SK-N-SH (cell line): ENCODE data around the gene ENOPH1.

Experiments used
- CTCF ChIP-seq: fragments of 200-600 bp; sonication (generic); IDR thresholded peaks from 2 replicates; pipeline ENCODE4 v1.6.1; 2017; ENCODE audit warnings: antibody characterized with exemption, mild to moderate bottlenecking, moderate library complexity
- NRF1 ChIP-seq: IDR thresholded peaks from 2 replicates; pipeline ENCODE4 v1.6.1; 2012; ENCODE audit warnings: low read depth, mild to moderate bottlenecking, low read length
- SMC3 ChIP-seq: IDR thresholded peaks from 2 replicates; pipeline ENCODE4 v1.6.1; 2012; ENCODE audit warnings: low read depth, low read length, improper control_type of control experiment
- YY1 ChIP-seq: IDR thresholded peaks from 2 replicates; pipeline ENCODE4 v1.4.0; 2012; ENCODE audit warnings: low read depth, mild to moderate bottlenecking

GRCh38 chr4:82463221-82463620 is 32.8 kb downstream of the ENOPH1 start:
- TF ChIP-seq CTCF (no peak), NRF1 (no peak), SMC3 (no peak), YY1 (no peak)
